Spleen (tissue), 11 donors: ENCODE measurements around the gene FDXR. TPM values are rescaled to one million over a fixed set of nuclear protein-coding genes. Genes with fewer than 3 reads are reported as not detected.
A peak's percentile ranks its signal among the peaks of the same experiment; 100 is the strongest.

Source experiments
- DNase-seq: peaks from one replicate; pipeline ENCODE4 v3.0.0-alpha.2; 2020
- H3K27ac ChIP-seq, 8 donors: fragments of 200-600 bp; sonication (generic) in 7 of 8; 1 replicate in 4 of 8; 2 replicates in 4 of 8; pipeline versions ENCODE4 v1.5.0 to v1.8.0; 2016 to 2021; ENCODE audit warnings: inconsistent platforms in 4 of 8, mild to moderate bottlenecking in 4 of 8, moderate library complexity in 1 of 8
- H3K27me3 ChIP-seq, 7 donors: fragments of 200-600 bp; sonication (generic) in 6 of 7; replicated peaks in 1 of 7; 1 replicate in 4 of 7; 2 replicates in 3 of 7; pipeline versions ENCODE4 v1.5.0 to v1.8.0; 2016 to 2021; ENCODE audit warnings: inconsistent platforms in 3 of 7, mild to moderate bottlenecking in 1 of 7
- H3K36me3 ChIP-seq, 6 donors: fragments of 200-600 bp; sonication (generic) in 5 of 6; 1 replicate in 4 of 6; 2 replicates in 2 of 6; pipeline versions ENCODE4 v1.5.0 to v1.8.0; 2016 to 2021; ENCODE audit warnings: inconsistent platforms in 2 of 6
- H3K4me1 ChIP-seq, 6 donors: fragments of 200-600 bp; sonication (generic) in 5 of 6; 1 replicate in 3 of 6; 2 replicates in 3 of 6; pipeline versions ENCODE4 v1.5.0 to v1.8.0; 2016 to 2021; ENCODE audit warnings: inconsistent platforms in 3 of 6
- H3K4me3 ChIP-seq, 8 donors: fragments of 200-600 bp; sonication (generic) in 7 of 8; 1 replicate in 4 of 8; 2 replicates in 4 of 8; pipeline versions ENCODE4 v1.5.0 to v1.8.0; 2016 to 2021; ENCODE audit warnings: inconsistent platforms in 4 of 8, mild to moderate bottlenecking in 4 of 8, moderate library complexity in 2 of 8
- H3K9me3 ChIP-seq, 8 donors: fragments of 200-600 bp; sonication (generic) in 7 of 8; 1 replicate in 4 of 8; 2 replicates in 4 of 8; pipeline versions ENCODE4 v1.5.0 to v1.8.0; 2016 to 2021; ENCODE audit warnings: inconsistent platforms in 4 of 8
- CTCF ChIP-seq, 11 experiments: fragments of 200-600 bp in 7 of 11; fragments of 450-650 bp in 4 of 11; sonication (generic) in 4 of 11; IDR thresholded peaks in 8 of 11; conservative IDR thresholded peaks in 3 of 11; 1 replicate in 7 of 11; 2 replicates in 4 of 11; pipeline versions ENCODE4 v1.4.0 to v1.8.0; 2016 to 2021; ENCODE audit warnings: antibody characterized with exemption in 11 of 11, inconsistent platforms in 4 of 11, mild to moderate bottlenecking in 1 of 11
- POLR2A ChIP-seq, 3 donors: fragments of 450-650 bp; IDR thresholded peaks; one replicate each; pipeline ENCODE4 v1.5.1; 2017; ENCODE audit warnings: antibody characterized with exemption in 3 of 3, mild to moderate bottlenecking in 1 of 3
- POLR2AphosphoS5 ChIP-seq, 3 donors: sonication (generic); formaldehyde crosslinking; IDR thresholded peaks; one replicate each; pipeline ENCODE4 v1.5.1; 2017; ENCODE audit warnings: antibody characterized with exemption in 3 of 3
- WGBS, 5 donors: extraction: QIAGEN DNeasy Blood & Tissue Kit in 3 of 5; methylation state at CpG; one replicate each; pipeline versions ENCODE4 v1.1.5 to v1.1.7; 2013 to 2018; 5-methylcytosine and 5-hydroxymethylcytosine counted together
- intact Hi-C: fragments of 100-400 bp; cut with DNase I; formaldehyde crosslinking; loops from one replicate; pipeline ENCODE4 v1.15.0; 2023; ENCODE audit warnings: low total_unique reads
- polyA plus RNA-seq, 3 donors: library from polyadenylated mRNA; stranded (reverse); fragments of 200-250 nt; gene quantifications; one replicate each; pipeline ENCODE4 v1.2.1, GENCODE V29; 2013
- total RNA-seq, 7 donors: library from RNA; depleted of rRNA in 3 of 7; stranded (reverse); fragments of >200 nt in 3 of 7; fragmentation: NEBNext Ultra II Directional in 4 of 7; extraction: Animal tissue kit (Norgen Biotek cat#: 25700) in 4 of 7; gene quantifications; one replicate each; pipeline versions ENCODE4 v1.1.0 to v1.2.1, GENCODE V29; 2016 to 2021
- donor health status: healthy with polysubstance abuse.
- donor health status: DM: no; HTN: no; CAD: no; lungs with moderate emphysema.
- donor health status: DM: no; HTN: no; CAD: no.
- donor health status: Bipolar disorder and iron deficiency.
- donor health status: healthy.
- donor health status: DM: no; HTN: no; CAD: no.
- donor health status: DM: yes; HTN: yes; CAD: no.

The FDXR gene
- total and polyA plus RNA-seq, 10 donors = 13.6 to 114 (median 40.9) TPM

GRCh38 chr17:74833501-74834377 lies 39.1 kb downstream of the FDXR start:
- 52 to 67% (median 58%) methylated on average over 12 to 16 of the region's 16 CpGs for WGBS, 5 donors
- H3K9me3 ChIP-seq = no peaks in the 10 kb centered on the region
- no peak overlapping the region for H3K4me3 ChIP-seq
- intact Hi-C loops = no loop called here
- H3K27me3 ChIP-seq = no peaks in the 10 kb centered on the region
- peaks cover 0 to 72% (median 26%) of the 10 kb centered on the region in 6 donors for H3K36me3 ChIP-seq
- DNase-seq = peak; percentile 86
- TF ChIP-seq POLR2A (IDR thresholded peaks at IDR 0.05) (no peak), POLR2AphosphoS5 (IDR thresholded peaks at IDR 0.05) (peak in 1 of 3 donors; percentile 65)
- H3K27ac ChIP-seq = peak overlapping the region in 4 of 8 donors; percentile 14 to 43 (median 22)
- H3K4me1 ChIP-seq = peaks cover 0 to 47% (median 28%) of the 10 kb centered on the region in 6 donors

- Histone ChIP-seq H3K27me3 (no peaks in the 10 kb centered on the region), H3K9me3 (no peaks in the 10 kb centered on the region), H3K4me3 (no peak overlapping the region), H3K36me3 (peaks cover 0 to 69% (median 23%) of the 10 kb centered on the region in 6 donors), H3K4me1 (peaks cover 0 to 47% (median 28%) of the 10 kb centered on the region in 6 donors), H3K27ac (peak overlapping the region in 2 of 8 donors; percentile 30 to 37)
- no peak for TF ChIP-seq POLR2A (IDR thresholded peaks at IDR 0.05)
- peak; percentile 21 to 74 (median 43) for TF ChIP-seq POLR2AphosphoS5 (IDR thresholded peaks at IDR 0.05)
- no peak for TF ChIP-seq CTCF (IDR thresholded peaks at IDR 0.05 in 8 of 11, conservative IDR thresholded peaks at IDR 0.05 in 3 of 11)
- 78 to 83% (median 82%) methylated on average over 5 to 9 of the region's 9 CpGs for WGBS, 5 donors
- DNase-seq = peak; percentile 89
- intact Hi-C loops = no loop called here
Observed at GRCh38 chr17:74832421-74832820, 40.4 kb downstream of the FDXR start.

- Histone ChIP-seq H3K4me3 (no peak overlapping the region), H3K27me3 (no peaks in the 10 kb centered on the region), H3K27ac (peak overlapping the region in 2 of 8 donors; percentile 30 to 37), H3K9me3 (no peaks in the 10 kb centered on the region), H3K36me3 (peaks cover 0 to 67% (median 15%) of the 10 kb centered on the region in 6 donors), H3K4me1 (peaks cover 0 to 47% (median 28%) of the 10 kb centered on the region in 6 donors)
- intact Hi-C loops = no loop called here
- no peak for DNase-seq
- 75 to 85% (median 82%) methylated on average over 14 to 22 of the region's 22 CpGs for WGBS, 5 donors
- TF ChIP-seq POLR2AphosphoS5 (IDR thresholded peaks at IDR 0.05) (peak in 1 of 3 donors; percentile 36), CTCF (IDR thresholded peaks at IDR 0.05 in 8 of 11, conservative IDR thresholded peaks at IDR 0.05 in 3 of 11) (no peak), POLR2A (IDR thresholded peaks at IDR 0.05) (no peak)
Observed at GRCh38 chr17:74831444-74832146, 41.2 kb downstream of the FDXR start.

GRCh38 chr17:74830861-74831260 lies 41.9 kb downstream of the FDXR start:
- Histone ChIP-seq H3K4me3 (no peak overlapping the region), H3K27ac (peak overlapping the region in 1 of 8 donors; percentile 37), H3K4me1 (peaks cover 0 to 47% (median 28%) of the 10 kb centered on the region in 6 donors), H3K9me3 (no peaks in the 10 kb centered on the region), H3K27me3 (no peaks in the 10 kb centered on the region), H3K36me3 (peaks cover 0 to 67% (median 8%) of the 10 kb centered on the region in 6 donors)
- intact Hi-C loops = no loop called here
- TF ChIP-seq POLR2AphosphoS5 (IDR thresholded peaks at IDR 0.05) (no peak), POLR2A (IDR thresholded peaks at IDR 0.05) (no peak), CTCF (IDR thresholded peaks at IDR 0.05 in 8 of 11, conservative IDR thresholded peaks at IDR 0.05 in 3 of 11) (no peak)
- WGBS, 5 donors = 88 to 95% (median 92%) methylated on average over 19 of the region's 19 CpGs
- DNase-seq = no peak
